CD14-positive monocyte (primary cell): ENCODE results near the gene RPL11. TPM values are rescaled to one million over a fixed set of nuclear protein-coding genes. Genes with fewer than 3 reads are reported as not detected.

Experiments
- DNase-seq, 3 donors: peaks; one replicate each; pipeline ENCODE4 v3.0.0-alpha.2; 2011 to 2022
- H2AFZ ChIP-seq: 2 replicates; pipeline ENCODE4 v1.6.0; 2012; ENCODE audit warnings: mild to moderate bottlenecking, low read depth, low read length, inconsistent platforms; ENCODE audit not compliant: insufficient read depth, poor library complexity, severe bottlenecking
- H3K27ac ChIP-seq, 2 donors: 1 replicate in 1 of 2; 2 replicates in 1 of 2; pipeline ENCODE4 v1.5.1; 2012 to 2013; ENCODE audit warnings: low read length in 2 of 2, control low read depth in 1 of 2, inconsistent platforms in 1 of 2, low read depth in 1 of 2, mild to moderate bottlenecking in 1 of 2
- H3K27me3 ChIP-seq, 2 donors: one replicate each; pipeline versions ENCODE4 v1.6.0 to v1.6.1; 2011 to 2013; ENCODE audit warnings: low read length in 2 of 2; ENCODE audit not compliant: control insufficient read depth in 2 of 2, insufficient read depth in 2 of 2
- H3K36me3 ChIP-seq, 2 donors: replicated peaks in 1 of 2; 1 replicate in 1 of 2; 2 replicates in 1 of 2; pipeline versions ENCODE4 v1.5.1 to v1.6.1; 2012 to 2013; ENCODE audit warnings: low read length in 2 of 2, control low read depth in 1 of 2, inconsistent platforms in 1 of 2, mild to moderate bottlenecking in 1 of 2; ENCODE audit not compliant: insufficient read depth in 2 of 2, control insufficient read depth in 1 of 2
- H3K4me1 ChIP-seq, 2 donors: 1 replicate in 1 of 2; 2 replicates in 1 of 2; pipeline versions ENCODE4 v1.5.1 to v1.6.1; 2012 to 2013; ENCODE audit warnings: low read length in 2 of 2, control low read depth in 1 of 2, inconsistent platforms in 1 of 2, mild to moderate bottlenecking in 1 of 2, moderate library complexity in 1 of 2; ENCODE audit not compliant: insufficient read depth in 2 of 2, control insufficient read depth in 1 of 2
- H3K4me2 ChIP-seq: replicated peaks from 2 replicates; pipeline ENCODE3; 2012; ENCODE audit warnings: low read length, moderate library complexity, mild to moderate bottlenecking; ENCODE audit not compliant: poor library complexity, severe bottlenecking; ENCODE audit errors: extremely low read depth
- H3K4me3 ChIP-seq, 3 experiments: fragments of 200-600 bp in 1 of 3; sonication (generic) in 1 of 3; replicated peaks in 1 of 3; 1 replicate in 2 of 3; 2 replicates in 1 of 3; pipeline ENCODE4 v1.5.1; 2011 to 2013; ENCODE audit warnings: low read length in 3 of 3, mild to moderate bottlenecking in 3 of 3, control low read depth in 2 of 3, low read depth in 2 of 3, inconsistent platforms in 1 of 3, moderate library complexity in 1 of 3
- H3K79me2 ChIP-seq: 2 replicates; pipeline ENCODE4 v1.6.0; 2012; ENCODE audit warnings: mild to moderate bottlenecking, control low read depth, inconsistent platforms, low read length, moderate library complexity; ENCODE audit not compliant: insufficient read depth
- H3K9ac ChIP-seq: 2 replicates; pipeline ENCODE4 v1.6.0; 2017; ENCODE audit warnings: low read length, mild to moderate bottlenecking; ENCODE audit not compliant: insufficient read depth, poor library complexity, severe bottlenecking
- H3K9me3 ChIP-seq, 2 donors: replicated peaks in 1 of 2; 1 replicate in 1 of 2; 2 replicates in 1 of 2; pipeline versions ENCODE4 v1.5.1 to v1.6.1; 2012 to 2013; ENCODE audit warnings: low read length in 2 of 2, control low read depth in 1 of 2; ENCODE audit not compliant: control insufficient read depth in 1 of 2, insufficient read depth in 1 of 2
- H4K20me1 ChIP-seq: 2 replicates; pipeline ENCODE4 v1.6.0; 2012; ENCODE audit warnings: mild to moderate bottlenecking, low read length, control low read depth, moderate library complexity; ENCODE audit not compliant: insufficient read depth
- H3K27ac Mint-ChIP-seq, 7 donors: one replicate each; pipeline ENCODE4 v1.8.0; 2020; ENCODE audit warnings: mild to moderate bottlenecking in 7 of 7, mixed read lengths in 7 of 7, moderate library complexity in 6 of 7, inconsistent platforms in 2 of 7
- H3K27me3 Mint-ChIP-seq, 3 donors: one replicate each; pipeline ENCODE4 v1.8.0; 2021 to 2022; ENCODE audit warnings: low read depth in 3 of 3, mild to moderate bottlenecking in 3 of 3, mixed read lengths in 3 of 3, moderate library complexity in 3 of 3, inconsistent platforms in 1 of 3
- H3K36me3 Mint-ChIP-seq, 2 donors: one replicate each; pipeline ENCODE4 v1.8.0; 2020; ENCODE audit warnings: mixed read lengths in 2 of 2, inconsistent platforms in 1 of 2, mild to moderate bottlenecking in 1 of 2
- H3K4me1 Mint-ChIP-seq: one replicate; pipeline ENCODE4 v1.8.0; 2020; ENCODE audit warnings: mild to moderate bottlenecking, mixed read lengths
- H3K4me3 Mint-ChIP-seq, 2 donors: one replicate each; pipeline ENCODE4 v1.8.0; 2020; ENCODE audit warnings: mild to moderate bottlenecking in 2 of 2, mixed read lengths in 2 of 2, moderate library complexity in 1 of 2
- H3K9me3 Mint-ChIP-seq, 7 donors: one replicate each; pipeline ENCODE4 v1.8.0; 2020 to 2022; ENCODE audit warnings: mixed read lengths in 7 of 7, mild to moderate bottlenecking in 6 of 7, moderate library complexity in 6 of 7, inconsistent platforms in 2 of 7
- CTCF ChIP-seq: fragments of 200-600 bp; IDR thresholded peaks from one replicate; pipeline ENCODE4 v1.8.0; 2022; ENCODE audit warnings: antibody characterized with exemption, mild to moderate bottlenecking
- WGBS: methylation state at CpG from one replicate; pipeline ENCODE4 v1.1.5; 2013; ENCODE audit warnings: missing lambda C conversion rate; ENCODE audit not compliant: insufficient coverage; 5-methylcytosine and 5-hydroxymethylcytosine counted together
- intact Hi-C, 2 donors: fragments of 100-400 bp; cut with micrococcal nuclease; formaldehyde crosslinking; loops; one replicate each; pipeline versions ENCODE4 v1.15.0 to v1.15.1; 2023
- polyA plus RNA-seq, 3 donors: library from polyadenylated mRNA; depleted of rRNA in 1 of 3; unstranded in 2 of 3; stranded (reverse) in 1 of 3; fragments of 300-500 nt in 2 of 3; fragments of >200 nt in 1 of 3; fragmentation: Illumina TruSeq in 2 of 3; gene quantifications; 1 replicate in 2 of 3; 2 replicates in 1 of 3; pipeline ENCODE4 v1.2.3, GENCODE V29; 2012 to 2021

RPL11 gene
- polyA plus RNA-seq, 3 donors, result 542 to 923 (median 552) TPM

DNA sequence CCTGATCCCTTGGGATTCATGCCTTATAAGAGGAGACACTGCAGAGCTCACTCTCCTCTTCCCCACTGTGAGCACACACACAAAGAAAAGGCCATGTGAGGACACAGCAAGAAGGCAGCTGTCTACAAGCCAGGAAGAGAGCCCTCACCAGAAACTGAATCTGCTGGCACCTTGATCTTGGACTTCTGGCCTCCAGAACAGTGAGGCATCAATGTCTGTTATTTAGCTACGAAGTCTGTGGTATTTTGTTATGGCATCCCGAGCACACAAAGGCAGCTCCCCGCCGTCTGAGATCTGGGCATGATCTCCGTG is 47.1 kb upstream of the RPL11 start:
- Histone ChIP-seq H3K4me2 (no peak overlapping the region), H2AFZ (no peak overlapping the region), H3K36me3 (no peaks in the 10 kb centered on the region), H4K20me1 (no peaks in the 10 kb centered on the region), H3K4me1 (no peaks in the 10 kb centered on the region), H3K4me3 (no peak overlapping the region), H3K79me2 (no peaks in the 10 kb centered on the region), H3K9ac (no peak overlapping the region), H3K27ac (no peak overlapping the region), H3K27me3 (no peaks in the 10 kb centered on the region), H3K9me3 (no peaks in the 10 kb centered on the region)
- no peak overlapping the region for H3K4me3 Mint-ChIP-seq
- H3K36me3 Mint-ChIP-seq, result no peaks in the 10 kb centered on the region
- H3K27me3 Mint-ChIP-seq, result peaks cover 13 to 16% (median 14%) of the 10 kb centered on the region in 3 donors
- H3K9me3 Mint-ChIP-seq, result no peaks in the 10 kb centered on the region
- H3K27ac Mint-ChIP-seq, result no peak overlapping the region
- no peak for DNase-seq
- TF ChIP-seq CTCF, result no peak
- no peaks in the 10 kb centered on the region for H3K4me1 Mint-ChIP-seq
- intact Hi-C loops, result no loop called here
- WGBS, result 83% methylated on average over 1 of the region's 5 CpGs

GRCh38 chr1:23645338-23645737 is 46.3 kb upstream of the RPL11 start:
- Histone ChIP-seq H4K20me1 (no peaks in the 10 kb centered on the region), H3K4me3 (no peak overlapping the region), H3K9me3 (no peaks in the 10 kb centered on the region), H3K27me3 (no peaks in the 10 kb centered on the region), H3K4me2 (no peak overlapping the region), H3K36me3 (no peaks in the 10 kb centered on the region), H3K79me2 (no peaks in the 10 kb centered on the region), H3K9ac (no peak overlapping the region), H3K27ac (no peak overlapping the region), H3K4me1 (no peaks in the 10 kb centered on the region), H2AFZ (no peak overlapping the region)
- intact Hi-C loops, result no loop called here
- no peaks in the 10 kb centered on the region for H3K4me1 Mint-ChIP-seq
- no peak overlapping the region for H3K4me3 Mint-ChIP-seq
- no peak for DNase-seq
- H3K27ac Mint-ChIP-seq, result no peak overlapping the region
- no peaks in the 10 kb centered on the region for H3K9me3 Mint-ChIP-seq
- peaks cover 13 to 18% (median 16%) of the 10 kb centered on the region in 3 donors for H3K27me3 Mint-ChIP-seq
- no peak for TF ChIP-seq CTCF
- no peaks in the 10 kb centered on the region for H3K36me3 Mint-ChIP-seq
- WGBS, result 100% methylated on average over 1 of the region's 3 CpGs
